ENCODE data around the gene SLIT1.

- TF ChIP-seq EP300 (IDR thresholded peaks at IDR 0.05; ENCODE audit: borderline replicate concordance) (no peak), TAF1 (IDR thresholded peaks at IDR 0.05; ENCODE audit: low read depth) (no peak), RAD21 (IDR thresholded peaks at IDR 0.05; ENCODE audit: low read depth) (no peak), YY1 (IDR thresholded peaks at IDR 0.05; ENCODE audit: low read depth) (no peak), USF1 (IDR thresholded peaks at IDR 0.05) (no peak), FOXM1 (IDR thresholded peaks at IDR 0.05; ENCODE audit: borderline replicate concordance, low read depth) (no peak)
Observed at GRCh38 chr10:97171001-97171400, 14.8 kb downstream of the SLIT1 start.
